SKM-1 treated with dmso at 0.1 percent for 144 hours (cell line): ENCODE measurements around the gene FCHO1.

Source experiments
- DNase-seq: peaks from one replicate; lab custom pipeline; 2025; ENCODE audit not compliant: unreplicated experiment; lab: John Stamatoyannopoulos, UW

Gene FCHO1

GRCh38 chr19:17727843-17728242 lies 23.4 kb upstream of the FCHO1 start:
- no peak for DNase-seq

- DNase-seq: no peak
Observed at GRCh38 chr19:17733127-17733526, 18.1 kb upstream of the FCHO1 start.

GRCh38 chr19:17734146-17734545 lies 17.1 kb upstream of the FCHO1 start:
- no peak for DNase-seq

GRCh38 chr19:17735410-17735809 lies 15.9 kb upstream of the FCHO1 start:
- DNase-seq: no peak

- no peak for DNase-seq
Observed at GRCh38 chr19:17737690-17738153, 13.6 kb upstream of the FCHO1 start.

GRCh38 chr19:17739121-17739875 lies 12.0 kb upstream of the FCHO1 start:
- peak; percentile 47 for DNase-seq

GRCh38 chr19:17741456-17741855 lies 9.8 kb upstream of the FCHO1 start:
- no peak for DNase-seq

- peak; percentile 32 for DNase-seq
Observed at GRCh38 chr19:17743874-17744580, 7.2 kb upstream of the FCHO1 start.

GRCh38 chr19:17747205-17748098 lies 3.8 kb upstream of the FCHO1 start:
- DNase-seq: peak; percentile 91

- no peak for DNase-seq
Observed at GRCh38 chr19:17748884-17749638, 2.2 kb upstream of the FCHO1 start.

GRCh38 chr19:17749912-17750317 lies 1.4 kb upstream of the FCHO1 start:
- no peak for DNase-seq

- DNase-seq: no peak
Observed at GRCh38 chr19:17751912-17752273, 616 bp downstream of the FCHO1 start.

- DNase-seq: no peak
Observed at GRCh38 chr19:17752865-17753639, 1.8 kb downstream of the FCHO1 start.

GRCh38 chr19:17753976-17754375 lies 2.7 kb downstream of the FCHO1 start:
- no peak for DNase-seq

- DNase-seq: no peak
Observed at GRCh38 chr19:17754634-17755442, 3.6 kb downstream of the FCHO1 start.

- no peak for DNase-seq
Observed at GRCh38 chr19:17755443-17755890, 4.2 kb downstream of the FCHO1 start.

- no peak for DNase-seq
Observed at GRCh38 chr19:17755977-17756670, 4.8 kb downstream of the FCHO1 start.

GRCh38 chr19:17757125-17757524 lies 5.8 kb downstream of the FCHO1 start:
- no peak for DNase-seq
